ENCODE results near the gene HS3ST1.

DNA sequence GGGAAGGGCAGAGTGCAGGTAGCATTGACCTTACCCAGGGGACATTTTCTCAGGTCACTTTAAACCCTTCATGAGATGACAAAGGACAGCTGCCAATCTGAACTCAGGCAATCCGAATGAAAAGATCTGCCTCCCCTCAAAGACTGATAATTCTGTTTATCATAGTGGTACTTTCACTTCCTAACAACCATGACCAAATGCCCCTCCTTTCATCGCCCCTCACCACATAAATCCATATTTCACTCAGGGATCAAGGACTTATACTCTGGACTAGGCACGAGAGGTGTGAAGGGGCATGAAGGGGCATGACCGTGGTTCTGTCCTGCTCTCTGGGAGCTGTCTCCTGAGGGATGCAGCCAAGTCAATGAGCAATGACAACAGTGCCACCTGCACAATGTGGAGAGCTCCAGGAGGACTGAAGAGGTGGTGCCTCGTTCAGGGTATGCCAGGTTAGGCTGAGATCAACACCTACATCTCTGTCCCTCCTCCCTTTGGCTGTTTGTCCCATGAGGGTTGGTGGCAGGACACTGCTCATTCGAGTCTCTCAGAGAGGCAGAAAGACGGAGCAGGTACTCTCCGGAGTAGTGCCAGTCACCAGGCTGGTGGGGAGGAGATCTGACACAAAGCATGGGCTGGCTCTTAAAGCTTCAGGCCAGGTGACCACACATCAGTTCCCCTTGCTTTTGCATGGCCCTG is 12.5 kb downstream of the HS3ST1 start:
- TF ChIP-seq GATA2 (IDR thresholded peaks at IDR 0.05; ENCODE audit: low read depth, low read length): no peak
- no peak for TF ChIP-seq GATA3 (IDR thresholded peaks at IDR 0.05; ENCODE audit: low read depth, low read length)

Measured in SH-SY5Y (cell line).